Jurkat, Clone E6-1 (cell line): ENCODE results near the gene C16orf89.
"Not testable (repeated sequence)": the region's sequence is repeated elsewhere in the genome, so short reads cannot be mapped to it uniquely, and the experiment has no call there.

Experiments used
- DNase-seq: peaks from one replicate; pipeline ENCODE4 v3.0.0-alpha.2; 2011; ENCODE audit warnings: low read depth, low spot score
- H3K4me3 ChIP-seq: 2 replicates; pipeline ENCODE4 v1.5.1; 2011; ENCODE audit warnings: mild to moderate bottlenecking, low read length, control low read depth, moderate library complexity

Gene C16orf89

DNA sequence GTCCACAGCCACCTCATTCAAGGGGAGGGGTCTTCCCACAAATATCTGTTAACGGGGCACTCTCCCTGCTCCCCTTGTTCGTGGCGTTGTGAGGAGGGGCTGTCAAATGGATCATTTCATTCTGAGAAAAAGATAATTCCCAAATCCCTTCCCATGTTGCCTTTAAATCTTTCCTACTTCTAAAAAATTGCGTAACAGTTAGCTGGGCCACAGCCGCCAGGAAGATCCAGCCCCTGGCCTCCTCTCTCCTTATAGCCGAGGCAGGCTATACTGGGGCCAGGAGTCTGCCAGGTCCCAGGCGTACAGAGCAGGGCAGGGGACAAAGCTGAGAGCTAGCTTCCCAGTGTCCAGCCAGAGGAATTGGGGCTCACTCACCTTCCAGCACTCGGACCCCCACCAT lies 430 bp downstream of the C16orf89 start:
- no peak overlapping the region for H3K4me3 ChIP-seq
- no peak for DNase-seq

DNA sequence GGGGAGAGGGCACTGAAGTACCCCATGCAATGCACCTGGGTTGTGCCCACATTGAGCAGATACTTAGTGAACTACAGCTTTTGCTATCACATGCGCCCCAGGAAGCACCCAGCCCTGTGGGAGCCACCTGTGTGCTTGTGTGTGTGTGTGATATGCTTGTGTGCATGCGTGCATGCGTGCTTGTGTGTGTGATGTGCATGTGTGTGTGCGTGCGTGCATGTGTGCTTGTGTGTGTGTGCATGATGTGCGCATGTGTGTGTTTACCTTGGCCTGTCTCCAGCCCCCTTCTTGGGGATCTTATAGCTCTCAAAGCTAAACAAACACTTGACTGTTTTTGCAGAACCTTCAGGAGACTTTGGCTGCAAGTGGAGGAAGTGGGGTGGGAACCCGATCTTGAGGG lies 841 bp downstream of the C16orf89 start:
- DNase-seq = no peak
- H3K4me3 ChIP-seq = no peak overlapping the region

DNA sequence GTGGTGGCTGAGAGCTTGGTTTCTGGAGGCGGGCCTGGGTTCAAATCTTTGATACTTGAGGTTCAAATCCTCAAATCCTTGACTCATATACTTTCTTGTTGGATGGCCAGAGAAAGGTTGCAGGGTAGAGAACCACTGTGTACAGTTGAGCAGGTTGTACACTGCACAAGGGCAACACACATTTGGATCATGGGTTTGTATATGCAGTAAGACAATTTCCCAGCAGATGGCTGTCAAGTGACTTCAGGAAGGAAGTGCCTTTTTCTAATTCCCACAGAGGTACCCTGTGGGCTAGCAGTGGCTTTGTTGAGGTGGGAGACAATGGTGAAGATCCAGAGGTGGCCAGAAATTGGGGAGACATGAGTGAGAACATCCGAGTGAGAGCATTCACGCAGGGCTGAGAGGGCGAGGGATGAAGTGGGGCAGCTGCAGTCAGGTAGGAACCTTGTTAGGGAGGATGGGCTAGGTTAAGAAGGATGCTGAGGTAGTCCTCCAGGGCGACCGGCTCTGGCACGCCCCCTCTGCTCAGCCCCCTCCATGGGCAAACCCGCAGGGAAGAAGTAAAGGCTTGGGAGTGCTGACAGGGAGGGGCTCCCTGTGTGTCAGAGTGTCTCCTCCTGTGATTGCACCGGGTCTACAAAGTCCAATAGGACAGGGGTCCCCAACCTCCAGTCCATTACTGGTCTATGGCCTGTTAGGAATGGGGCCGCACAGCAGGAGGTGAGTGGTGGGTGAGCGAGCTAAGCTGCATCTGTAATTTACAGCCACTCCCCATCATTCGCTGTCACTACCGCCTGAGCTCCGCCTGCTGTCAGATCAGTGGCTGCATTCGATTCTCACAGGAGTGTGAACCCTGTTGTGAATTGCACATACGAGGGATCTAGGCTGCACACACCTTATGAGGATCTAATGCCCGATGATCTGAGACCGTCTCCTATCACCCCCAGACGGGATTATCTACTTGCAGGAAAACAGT lies 2.7 kb downstream of the C16orf89 start:
- no peak overlapping the region for H3K4me3 ChIP-seq
- DNase-seq = peak; percentile 65

DNA sequence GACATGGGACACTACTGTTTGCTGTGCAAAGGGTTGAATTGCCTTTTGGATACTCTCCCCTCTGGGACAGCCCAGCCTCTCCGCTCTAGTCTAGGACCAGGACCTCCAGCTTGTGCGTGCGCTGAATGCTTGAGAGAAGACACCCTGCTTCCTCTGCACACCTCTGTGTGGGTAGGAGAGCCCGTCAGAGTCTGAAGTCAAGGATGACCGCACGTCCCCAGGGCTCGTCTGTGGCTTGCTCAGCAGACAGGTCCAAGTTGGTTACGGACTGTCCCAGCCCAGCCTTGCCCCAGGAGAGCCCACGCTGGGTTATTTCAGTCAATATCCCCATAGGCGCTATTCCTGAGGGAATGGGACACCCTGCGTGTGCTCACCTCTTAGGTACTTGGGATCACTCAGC lies 3.7 kb downstream of the C16orf89 start:
- no peak overlapping the region for H3K4me3 ChIP-seq
- no peak for DNase-seq

DNA sequence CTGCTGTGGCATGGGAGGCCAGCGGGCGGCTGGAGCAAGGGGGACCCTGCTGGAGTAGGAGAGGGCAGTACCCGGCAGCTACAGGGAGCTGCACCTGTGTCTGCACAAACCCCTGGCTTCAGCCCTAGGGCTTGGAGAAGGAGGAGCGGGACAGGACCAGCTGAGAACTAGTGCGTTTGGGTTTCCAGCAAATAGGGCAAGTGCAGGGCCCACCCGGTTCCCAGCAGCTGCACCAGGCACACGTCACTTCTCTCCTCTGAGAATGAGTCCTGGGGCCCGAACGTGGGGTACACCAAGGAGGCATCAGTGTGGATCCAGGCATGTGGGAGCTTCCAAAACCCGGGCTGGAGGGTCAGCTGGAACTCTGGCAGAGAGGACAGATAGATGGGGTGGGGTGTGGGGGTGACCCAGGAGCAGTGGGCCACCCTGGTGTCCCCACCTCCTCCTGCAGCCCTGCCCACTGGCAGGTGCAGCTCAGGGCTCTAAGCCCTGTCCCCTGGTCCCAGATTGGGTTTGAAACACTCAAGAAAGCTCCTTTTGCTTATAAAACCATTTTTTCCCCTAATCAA lies 5.6 kb downstream of the C16orf89 start:
- no peak overlapping the region for H3K4me3 ChIP-seq
- no peak for DNase-seq

DNA sequence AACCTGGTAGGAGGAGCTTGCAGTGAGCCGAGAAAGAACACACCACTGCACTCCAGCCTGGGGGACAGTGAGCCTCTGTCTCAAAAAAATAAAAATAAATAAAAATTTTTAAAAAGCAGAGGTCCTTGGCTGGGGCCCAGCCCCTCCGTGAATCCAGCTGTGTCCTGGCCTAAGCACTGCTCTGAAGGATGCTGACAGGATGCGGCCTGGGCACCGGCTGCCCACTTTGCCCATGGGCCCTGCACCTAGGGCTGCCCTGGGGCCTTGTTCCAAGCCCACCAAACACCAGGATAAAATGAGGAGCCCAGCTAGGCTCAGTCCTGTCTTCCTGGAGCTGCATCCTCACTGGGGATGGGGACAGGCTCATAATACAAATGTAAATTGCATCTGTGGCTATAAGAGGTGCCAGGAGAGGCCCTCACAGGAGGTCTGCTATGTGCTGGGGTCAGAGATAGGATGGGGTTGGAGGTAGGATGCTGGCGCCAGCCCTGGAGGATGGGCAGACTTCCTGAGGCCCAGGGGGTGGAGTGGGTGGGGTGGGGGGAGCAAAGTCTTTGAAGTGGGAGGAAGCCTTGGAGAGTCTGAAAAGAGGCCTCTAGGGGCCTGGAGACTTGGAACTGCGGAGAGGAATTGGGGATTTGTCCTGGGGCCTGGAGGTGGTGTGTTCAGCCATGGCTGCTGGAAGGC lies 6.2 kb downstream of the C16orf89 start:
- DNase-seq = no peak
- no peak overlapping the region for H3K4me3 ChIP-seq

DNA sequence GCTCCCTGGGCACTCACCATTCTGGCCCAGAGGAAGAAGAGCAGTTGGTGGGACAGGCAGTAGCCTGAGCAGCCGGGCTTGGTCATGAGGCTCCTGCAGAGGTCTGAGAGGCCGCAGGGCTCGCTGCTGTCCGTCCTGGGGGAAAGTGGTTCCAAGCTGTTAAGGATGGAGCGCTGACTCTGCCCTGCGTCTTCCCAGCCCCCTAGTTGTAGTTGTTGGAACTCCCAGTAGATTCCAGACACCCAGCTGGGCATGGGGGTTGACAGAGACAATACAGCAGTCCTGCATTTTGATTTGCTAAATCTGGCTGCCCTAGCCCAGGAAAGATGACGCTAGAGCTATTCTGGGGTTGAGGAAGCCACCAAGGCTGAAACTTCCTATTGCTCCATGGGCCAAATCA lies 7.3 kb downstream of the C16orf89 start:
- no peak for DNase-seq

DNA sequence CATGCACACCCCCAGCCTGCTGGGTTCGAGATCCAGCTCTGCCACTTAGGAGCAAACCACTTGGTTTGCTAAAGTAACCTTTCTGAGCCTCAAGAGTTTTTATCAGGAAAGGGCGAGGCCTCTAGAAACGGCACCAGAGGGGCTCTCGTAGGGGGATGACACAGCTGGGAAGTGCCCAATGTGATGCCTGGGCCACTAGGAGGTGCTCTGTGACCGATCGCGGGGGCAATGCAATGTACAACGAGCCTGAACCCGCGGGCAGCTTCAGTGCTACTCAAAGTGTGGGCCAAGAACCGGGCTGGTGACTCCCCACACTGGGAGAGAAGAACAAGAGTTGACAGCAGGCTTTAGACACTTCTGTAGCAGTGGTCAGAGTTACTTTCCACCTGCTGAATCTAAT lies 9.4 kb downstream of the C16orf89 start:
- no peak overlapping the region for H3K4me3 ChIP-seq
- DNase-seq = peak; percentile 62

More for the DNA sequence above, 7.3 kb downstream of the C16orf89 start:
- no peak overlapping the region for H3K4me3 ChIP-seq

DNA sequence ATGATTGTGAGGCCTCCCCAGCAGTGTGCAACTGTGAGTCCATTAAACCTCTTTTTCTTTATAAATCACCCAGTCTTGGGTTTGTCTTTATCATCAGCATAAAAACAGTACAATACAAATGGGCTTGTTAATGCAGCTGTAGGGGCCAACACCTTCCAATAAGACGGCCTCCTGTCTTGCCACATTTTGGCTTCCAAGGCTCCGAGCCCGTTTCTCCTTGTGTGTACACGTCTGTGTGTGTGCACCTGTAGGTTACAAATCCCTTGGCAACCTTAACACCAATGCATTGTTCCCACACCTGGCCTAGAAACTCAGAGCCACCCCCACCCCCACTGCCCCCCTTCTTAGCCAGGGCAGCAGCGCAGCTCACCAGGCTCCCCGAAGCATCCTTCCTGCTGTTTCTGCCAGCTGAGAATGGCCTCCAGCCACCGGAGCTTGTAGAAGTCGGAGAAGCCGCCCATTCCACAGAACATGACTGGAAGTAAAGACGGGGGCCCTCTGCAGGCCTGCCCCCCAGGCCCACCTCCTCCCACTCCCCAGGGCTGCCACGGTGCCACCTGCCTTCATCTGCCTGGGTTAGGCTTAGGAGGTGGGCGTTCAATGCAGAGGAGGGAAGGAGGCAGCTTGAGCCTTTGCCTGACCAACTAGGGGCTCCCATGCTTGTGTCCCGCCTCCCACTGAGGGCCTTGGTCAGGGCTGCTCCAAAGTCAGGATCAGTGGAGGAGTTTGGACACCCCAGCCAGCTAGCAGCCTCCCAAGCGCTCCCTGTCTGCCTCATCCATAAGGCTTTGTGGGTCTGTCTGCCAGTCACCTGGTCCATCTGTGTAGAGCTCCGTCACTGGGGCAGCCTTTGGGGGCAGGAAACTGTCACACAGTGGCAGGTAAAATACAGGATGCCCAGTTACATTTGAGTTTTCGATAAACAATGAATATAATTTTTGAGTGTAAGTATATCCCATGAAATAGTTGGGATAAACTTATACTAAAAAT lies 10.6 kb downstream of the C16orf89 start:
- H3K4me3 ChIP-seq = no peak overlapping the region
- DNase-seq = no peak

DNA sequence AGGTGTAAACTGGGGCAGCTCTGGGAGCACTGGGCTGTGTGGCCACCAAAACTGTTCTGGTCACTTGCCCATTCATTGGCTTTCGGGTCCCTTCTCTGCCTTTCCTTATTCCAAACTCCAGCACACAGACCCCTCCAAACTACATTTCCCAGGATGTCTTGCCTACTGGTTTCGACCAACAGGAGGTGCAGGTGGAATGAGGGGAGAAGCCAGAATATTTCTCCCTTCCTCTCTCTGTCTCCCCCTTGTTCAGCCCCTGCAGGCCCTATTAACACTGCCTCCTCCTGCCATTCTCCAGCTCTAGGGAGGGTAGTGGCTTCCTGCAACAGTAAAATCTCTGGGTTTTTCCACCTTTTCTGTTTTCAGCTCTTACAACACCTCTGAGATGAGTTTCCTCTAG lies 18.8 kb downstream of the C16orf89 start:
- no peak for DNase-seq
- H3K4me3 ChIP-seq = no peak overlapping the region

DNA sequence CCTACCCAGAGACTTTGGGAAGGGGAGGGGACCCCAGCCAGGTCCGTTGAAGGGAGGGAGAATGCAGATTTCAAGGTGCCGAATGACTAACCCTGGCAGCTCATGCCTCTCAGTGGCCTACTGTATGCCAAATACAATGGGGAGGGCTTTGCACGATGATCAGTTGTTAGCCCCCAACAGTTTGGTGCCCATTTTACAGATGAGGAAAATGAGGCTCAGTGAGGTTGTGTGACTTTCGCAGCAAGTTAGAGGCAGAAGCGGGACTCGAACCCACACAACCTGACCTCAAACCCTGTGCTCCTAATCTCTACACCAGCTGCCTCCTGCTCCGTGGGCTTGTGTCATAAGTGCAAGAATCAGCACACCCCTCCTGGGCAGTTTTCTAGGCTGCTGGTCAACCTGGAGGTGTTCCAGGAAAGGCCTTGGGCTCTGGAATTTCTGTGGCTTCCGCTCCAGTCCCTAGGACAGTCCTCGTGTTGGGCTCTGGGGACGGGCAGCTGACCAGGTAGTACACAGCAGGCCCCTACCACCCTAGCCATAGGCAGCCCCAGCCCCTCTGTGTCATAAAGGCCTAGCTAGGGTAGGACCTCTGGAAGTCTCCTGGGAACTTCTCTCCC lies 20.1 kb downstream of the C16orf89 start:
- H3K4me3 ChIP-seq = no peak overlapping the region
- DNase-seq = no peak

DNA sequence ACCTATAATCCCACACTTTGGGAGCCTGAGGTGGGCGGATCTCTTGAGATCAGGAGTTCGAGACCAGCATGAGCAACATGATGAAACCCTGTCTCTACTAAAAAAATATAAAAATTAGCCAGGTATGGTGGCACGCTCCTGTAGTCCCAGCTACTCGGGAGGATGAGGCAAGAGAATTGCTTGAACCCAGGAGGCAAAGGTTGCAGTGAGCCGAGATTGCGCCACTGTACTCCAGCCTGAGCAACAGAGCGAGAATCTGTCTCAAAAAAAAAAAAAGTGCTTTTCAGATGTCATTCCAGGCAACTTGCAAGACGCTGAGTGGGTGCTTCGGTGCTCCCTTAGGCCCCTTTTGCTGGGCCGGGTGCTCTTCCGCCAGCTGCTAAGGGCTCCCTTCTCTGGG lies 21.2 kb downstream of the C16orf89 start:
- DNase-seq, H3K4me3 ChIP-seq: not testable (repeated sequence)

DNA sequence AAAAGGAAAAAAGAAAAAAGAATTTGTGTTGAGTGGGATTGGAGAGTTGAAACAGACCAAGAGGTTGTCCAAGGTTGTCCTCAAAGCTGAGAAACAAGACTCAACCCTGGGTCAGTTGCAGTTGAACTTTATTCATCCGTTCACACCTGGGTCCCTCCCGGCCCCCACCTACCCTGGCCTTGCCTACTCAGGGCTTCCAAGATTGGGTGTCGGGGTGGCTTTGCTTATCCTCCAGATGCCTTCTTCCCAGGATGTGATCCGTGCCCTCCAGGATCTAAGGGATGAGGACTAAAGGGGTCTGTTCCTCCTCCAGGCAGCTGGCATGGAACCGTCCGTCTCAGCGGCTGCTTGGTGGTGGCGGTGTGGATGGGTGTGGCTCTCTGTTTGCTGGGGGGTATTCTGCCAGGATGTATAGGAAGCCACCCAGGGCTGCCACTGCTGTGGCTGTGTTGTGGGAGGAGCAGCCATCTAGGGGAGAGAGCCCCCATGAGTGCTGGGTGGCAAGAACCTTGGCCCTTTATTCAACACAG lies 21.7 kb downstream of the C16orf89 start:
- DNase-seq = no peak
- H3K4me3 ChIP-seq = no peak overlapping the region

DNA sequence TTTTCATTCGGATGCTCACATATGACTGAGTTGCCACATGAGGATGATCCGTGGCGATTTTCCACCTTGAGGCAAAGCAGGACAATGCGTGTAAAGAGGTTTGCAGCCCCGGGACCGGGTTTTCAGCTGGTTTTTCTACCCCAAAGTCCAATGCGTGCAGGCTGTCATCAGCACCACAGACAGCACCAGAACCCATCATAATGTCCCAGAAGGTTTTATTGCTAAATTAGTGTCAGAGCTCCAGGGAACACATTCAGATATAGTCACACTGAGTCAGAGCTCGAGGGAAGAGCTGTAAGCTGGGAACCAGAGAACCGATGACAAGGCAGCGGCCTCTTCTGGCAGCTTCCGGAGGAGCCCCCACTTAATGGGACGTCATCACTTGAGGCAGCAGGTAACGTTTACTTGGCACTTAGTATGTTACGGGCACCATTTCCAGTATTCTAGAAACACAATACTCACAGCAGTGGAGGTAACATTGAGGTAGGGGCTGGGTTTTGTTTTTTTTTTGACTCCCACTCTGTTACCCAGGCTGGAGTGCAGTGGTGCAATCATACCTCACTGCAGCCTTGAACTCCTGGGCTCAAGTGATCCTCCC lies 23.1 kb downstream of the C16orf89 start:
- DNase-seq = no peak
- no peak overlapping the region for H3K4me3 ChIP-seq

DNA sequence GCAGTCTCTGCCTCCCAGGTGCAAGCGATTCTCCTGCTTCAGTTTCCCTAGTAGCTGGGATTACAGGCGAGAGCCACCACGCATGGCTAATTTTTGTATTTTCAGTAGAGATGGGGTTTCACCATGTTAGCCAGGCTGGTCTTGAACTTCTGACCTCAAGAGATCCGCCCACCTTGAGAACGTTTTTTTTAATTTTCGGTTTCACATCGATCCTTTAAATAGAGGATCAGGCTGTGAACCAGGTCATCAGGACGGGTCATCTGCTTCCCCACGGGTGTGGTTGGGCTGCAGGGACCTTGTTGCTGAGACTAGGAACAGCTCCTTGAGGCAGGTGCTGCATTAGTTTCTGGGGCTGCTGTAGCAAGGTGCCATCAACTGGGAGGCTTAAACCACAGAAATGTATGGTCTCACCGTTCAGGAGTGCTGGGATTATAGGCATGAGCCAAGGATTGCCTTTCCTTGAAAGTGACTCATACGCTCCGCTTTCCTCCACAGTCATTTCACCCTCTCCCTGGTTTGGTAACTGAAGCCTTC lies 24.1 kb downstream of the C16orf89 start:
- no peak for DNase-seq
- no peak overlapping the region for H3K4me3 ChIP-seq

DNA sequence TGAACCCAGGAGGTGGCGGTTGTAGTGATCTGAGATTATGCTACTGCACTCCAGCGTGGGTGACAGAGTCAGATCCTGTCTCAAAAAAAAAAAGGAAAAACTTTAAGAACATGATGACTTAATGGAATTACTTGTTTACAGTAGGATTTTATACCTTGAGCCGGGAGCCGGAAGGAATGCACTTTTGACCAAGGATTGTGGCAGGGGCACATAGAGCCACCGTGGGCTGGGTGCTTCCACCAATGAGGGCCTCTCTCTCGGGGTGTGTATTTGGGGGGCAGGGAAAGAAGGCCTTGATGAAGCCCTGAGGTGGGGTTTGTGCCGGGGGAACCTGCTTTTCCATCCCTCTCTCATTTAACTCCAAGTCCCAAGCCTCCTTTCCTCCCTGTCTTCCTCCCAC lies 25.3 kb downstream of the C16orf89 start:
- no peak for DNase-seq
- H3K4me3 ChIP-seq = no peak overlapping the region

DNA sequence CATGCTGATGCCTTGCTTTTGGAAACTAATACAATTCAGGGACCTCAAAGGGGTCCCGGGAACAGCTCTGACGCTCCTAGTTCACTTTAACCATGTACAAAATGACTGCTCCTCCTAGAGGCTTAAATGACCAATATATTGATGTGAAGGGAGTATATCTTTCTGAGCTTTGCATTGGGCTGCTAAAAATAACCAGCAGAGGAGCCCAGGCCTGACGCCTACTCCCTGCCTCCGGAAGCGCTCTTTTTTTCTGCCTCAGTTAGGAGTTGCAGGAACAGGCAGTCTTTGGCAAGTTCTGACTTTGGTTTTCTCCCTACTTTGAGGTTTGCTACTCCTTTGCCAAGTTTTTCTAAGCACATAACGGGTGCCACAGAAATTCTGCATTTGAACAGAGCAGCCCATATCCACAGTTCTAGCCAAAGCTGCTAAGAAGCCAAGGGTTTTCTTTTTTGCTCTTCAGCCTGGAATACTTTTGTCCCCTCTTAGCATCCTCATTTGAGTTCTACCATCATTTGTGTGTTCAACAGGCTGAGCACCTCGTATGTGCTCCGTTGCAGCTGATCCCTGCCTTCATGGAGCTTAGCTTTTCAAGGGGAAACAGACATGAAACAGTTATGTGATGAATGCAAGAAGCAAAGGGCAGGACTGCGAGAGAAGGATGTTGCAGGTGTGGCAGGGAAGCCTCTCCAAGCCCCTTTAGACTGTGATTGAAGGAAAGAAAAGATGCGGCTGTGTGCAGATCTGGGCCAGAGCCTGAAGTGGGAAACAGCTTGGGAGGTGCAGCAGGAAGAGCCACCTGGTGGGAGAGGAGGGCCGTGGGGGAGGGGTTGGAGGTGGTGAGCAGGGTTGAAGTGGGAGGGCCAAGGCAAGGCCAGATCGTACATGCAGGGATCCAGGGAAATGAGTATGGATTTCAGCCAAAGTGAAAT lies 29.3 kb downstream of the C16orf89 start:
- no peak overlapping the region for H3K4me3 ChIP-seq
- DNase-seq = no peak
